H1 (cell line): Measurements from ENCODE around the gene CRYGB. TPM values are rescaled to one million over a fixed set of nuclear protein-coding genes. Genes with fewer than 3 reads are reported as not detected.

Source experiments
- BRCA1 ChIP-seq: IDR thresholded peaks from 2 replicates; pipeline ENCODE4 v1.6.1; 2012; ENCODE audit warnings: low read depth, low read length, improper control_type of control experiment
- CBX5 ChIP-seq: fragments of 300-800, 300-1000 bp; sonication (generic); IDR thresholded peaks from 2 replicates; pipeline ENCODE4 v1.7.1; 2016; ENCODE audit warnings: antibody characterized with exemption, low read length, low read depth
- FOSL1 ChIP-seq: IDR thresholded peaks from 2 replicates; pipeline ENCODE4 v1.6.1; 2011; ENCODE audit warnings: mild to moderate bottlenecking, low read depth, low read length, moderate library complexity; ENCODE audit not compliant: insufficient read depth
- JUND ChIP-seq: IDR thresholded peaks from 2 replicates; pipeline ENCODE4 v1.6.1; 2011; ENCODE audit warnings: mild to moderate bottlenecking, improper control_type of control experiment, low read length
- MAFK ChIP-seq: IDR thresholded peaks from 2 replicates; pipeline ENCODE4 v1.6.1; 2012; ENCODE audit warnings: low read depth, mild to moderate bottlenecking, improper control_type of control experiment, low read length
- SIN3A ChIP-seq, 2 experiments: IDR thresholded peaks in 1 of 2; conservative IDR thresholded peaks in 1 of 2; 2 replicates each; pipeline ENCODE4 v1.6.1; 2011 to 2012; ENCODE audit warnings: low read length in 2 of 2, improper control_type of control experiment in 1 of 2, low read depth in 1 of 2, mild to moderate bottlenecking in 1 of 2
- SP4 ChIP-seq: IDR thresholded peaks from 2 replicates; pipeline ENCODE4 v1.6.1; 2012; ENCODE audit warnings: low read length, inconsistent platforms
- polyA plus RNA-seq, 7 experiments: library from polyadenylated mRNA; depleted of rRNA in 3 of 7; stranded (reverse) in 5 of 7; unstranded in 2 of 7; fragments of >200 nt in 5 of 7; fragments of 200-250 nt in 2 of 7; gene quantifications; 1 replicate in 5 of 7; 2 replicates in 1 of 7; 4 replicates in 1 of 7; pipeline versions ENCODE4 v1.2.1 to v1.2.3, GENCODE V29; 2011 to 2013; ENCODE audit warnings: missing spikeins in 2 of 7, mixed read lengths in 2 of 7
- total RNA-seq: library from RNA; stranded (reverse); fragmentation: NEBNext Ultra II Directional; extraction: Animal tissue kit (Norgen Biotek cat#: 25700); gene quantifications from 2 replicates; pipeline ENCODE4 v1.2.1, GENCODE V29; 2021
- TF ChIP-seq, protein P1 (sequence below): fragments of 300-600 bp; sonication (generic); IDR thresholded peaks from 2 replicates; pipeline ENCODE4 v1.7.1; 2012; ENCODE audit warnings: low read length, moderate library complexity, mild to moderate bottlenecking, inconsistent platforms; ENCODE audit not compliant: insufficient replicate concordance

Gene CRYGB
- total and polyA plus RNA-seq, 2 of the 8 experiments (the other 6 are each of a cell fraction or from before 2014, with no cell fraction given): 0.38 TPM; not detected in 1

DNA sequence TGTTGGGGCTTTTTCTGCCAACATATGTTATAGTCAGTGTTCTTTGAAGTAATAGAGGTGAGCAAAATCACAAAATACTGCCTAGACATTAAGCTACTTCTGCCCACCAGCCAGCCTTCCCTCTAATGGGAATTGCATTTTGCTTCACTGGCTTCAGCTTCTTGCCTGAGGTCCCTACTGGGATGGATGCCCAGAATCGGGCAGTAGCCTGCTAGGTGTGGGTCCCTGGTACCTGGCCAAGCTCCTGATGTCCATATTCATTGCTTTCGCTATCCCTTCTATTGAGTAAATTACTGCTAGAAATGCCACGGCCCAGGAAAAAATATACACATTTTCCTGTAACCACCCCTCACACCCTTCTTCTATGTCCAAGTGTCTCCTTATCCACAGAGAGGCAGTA is 48.6 kb downstream of the CRYGB start (continued):
- TF ChIP-seq, protein P1, sequence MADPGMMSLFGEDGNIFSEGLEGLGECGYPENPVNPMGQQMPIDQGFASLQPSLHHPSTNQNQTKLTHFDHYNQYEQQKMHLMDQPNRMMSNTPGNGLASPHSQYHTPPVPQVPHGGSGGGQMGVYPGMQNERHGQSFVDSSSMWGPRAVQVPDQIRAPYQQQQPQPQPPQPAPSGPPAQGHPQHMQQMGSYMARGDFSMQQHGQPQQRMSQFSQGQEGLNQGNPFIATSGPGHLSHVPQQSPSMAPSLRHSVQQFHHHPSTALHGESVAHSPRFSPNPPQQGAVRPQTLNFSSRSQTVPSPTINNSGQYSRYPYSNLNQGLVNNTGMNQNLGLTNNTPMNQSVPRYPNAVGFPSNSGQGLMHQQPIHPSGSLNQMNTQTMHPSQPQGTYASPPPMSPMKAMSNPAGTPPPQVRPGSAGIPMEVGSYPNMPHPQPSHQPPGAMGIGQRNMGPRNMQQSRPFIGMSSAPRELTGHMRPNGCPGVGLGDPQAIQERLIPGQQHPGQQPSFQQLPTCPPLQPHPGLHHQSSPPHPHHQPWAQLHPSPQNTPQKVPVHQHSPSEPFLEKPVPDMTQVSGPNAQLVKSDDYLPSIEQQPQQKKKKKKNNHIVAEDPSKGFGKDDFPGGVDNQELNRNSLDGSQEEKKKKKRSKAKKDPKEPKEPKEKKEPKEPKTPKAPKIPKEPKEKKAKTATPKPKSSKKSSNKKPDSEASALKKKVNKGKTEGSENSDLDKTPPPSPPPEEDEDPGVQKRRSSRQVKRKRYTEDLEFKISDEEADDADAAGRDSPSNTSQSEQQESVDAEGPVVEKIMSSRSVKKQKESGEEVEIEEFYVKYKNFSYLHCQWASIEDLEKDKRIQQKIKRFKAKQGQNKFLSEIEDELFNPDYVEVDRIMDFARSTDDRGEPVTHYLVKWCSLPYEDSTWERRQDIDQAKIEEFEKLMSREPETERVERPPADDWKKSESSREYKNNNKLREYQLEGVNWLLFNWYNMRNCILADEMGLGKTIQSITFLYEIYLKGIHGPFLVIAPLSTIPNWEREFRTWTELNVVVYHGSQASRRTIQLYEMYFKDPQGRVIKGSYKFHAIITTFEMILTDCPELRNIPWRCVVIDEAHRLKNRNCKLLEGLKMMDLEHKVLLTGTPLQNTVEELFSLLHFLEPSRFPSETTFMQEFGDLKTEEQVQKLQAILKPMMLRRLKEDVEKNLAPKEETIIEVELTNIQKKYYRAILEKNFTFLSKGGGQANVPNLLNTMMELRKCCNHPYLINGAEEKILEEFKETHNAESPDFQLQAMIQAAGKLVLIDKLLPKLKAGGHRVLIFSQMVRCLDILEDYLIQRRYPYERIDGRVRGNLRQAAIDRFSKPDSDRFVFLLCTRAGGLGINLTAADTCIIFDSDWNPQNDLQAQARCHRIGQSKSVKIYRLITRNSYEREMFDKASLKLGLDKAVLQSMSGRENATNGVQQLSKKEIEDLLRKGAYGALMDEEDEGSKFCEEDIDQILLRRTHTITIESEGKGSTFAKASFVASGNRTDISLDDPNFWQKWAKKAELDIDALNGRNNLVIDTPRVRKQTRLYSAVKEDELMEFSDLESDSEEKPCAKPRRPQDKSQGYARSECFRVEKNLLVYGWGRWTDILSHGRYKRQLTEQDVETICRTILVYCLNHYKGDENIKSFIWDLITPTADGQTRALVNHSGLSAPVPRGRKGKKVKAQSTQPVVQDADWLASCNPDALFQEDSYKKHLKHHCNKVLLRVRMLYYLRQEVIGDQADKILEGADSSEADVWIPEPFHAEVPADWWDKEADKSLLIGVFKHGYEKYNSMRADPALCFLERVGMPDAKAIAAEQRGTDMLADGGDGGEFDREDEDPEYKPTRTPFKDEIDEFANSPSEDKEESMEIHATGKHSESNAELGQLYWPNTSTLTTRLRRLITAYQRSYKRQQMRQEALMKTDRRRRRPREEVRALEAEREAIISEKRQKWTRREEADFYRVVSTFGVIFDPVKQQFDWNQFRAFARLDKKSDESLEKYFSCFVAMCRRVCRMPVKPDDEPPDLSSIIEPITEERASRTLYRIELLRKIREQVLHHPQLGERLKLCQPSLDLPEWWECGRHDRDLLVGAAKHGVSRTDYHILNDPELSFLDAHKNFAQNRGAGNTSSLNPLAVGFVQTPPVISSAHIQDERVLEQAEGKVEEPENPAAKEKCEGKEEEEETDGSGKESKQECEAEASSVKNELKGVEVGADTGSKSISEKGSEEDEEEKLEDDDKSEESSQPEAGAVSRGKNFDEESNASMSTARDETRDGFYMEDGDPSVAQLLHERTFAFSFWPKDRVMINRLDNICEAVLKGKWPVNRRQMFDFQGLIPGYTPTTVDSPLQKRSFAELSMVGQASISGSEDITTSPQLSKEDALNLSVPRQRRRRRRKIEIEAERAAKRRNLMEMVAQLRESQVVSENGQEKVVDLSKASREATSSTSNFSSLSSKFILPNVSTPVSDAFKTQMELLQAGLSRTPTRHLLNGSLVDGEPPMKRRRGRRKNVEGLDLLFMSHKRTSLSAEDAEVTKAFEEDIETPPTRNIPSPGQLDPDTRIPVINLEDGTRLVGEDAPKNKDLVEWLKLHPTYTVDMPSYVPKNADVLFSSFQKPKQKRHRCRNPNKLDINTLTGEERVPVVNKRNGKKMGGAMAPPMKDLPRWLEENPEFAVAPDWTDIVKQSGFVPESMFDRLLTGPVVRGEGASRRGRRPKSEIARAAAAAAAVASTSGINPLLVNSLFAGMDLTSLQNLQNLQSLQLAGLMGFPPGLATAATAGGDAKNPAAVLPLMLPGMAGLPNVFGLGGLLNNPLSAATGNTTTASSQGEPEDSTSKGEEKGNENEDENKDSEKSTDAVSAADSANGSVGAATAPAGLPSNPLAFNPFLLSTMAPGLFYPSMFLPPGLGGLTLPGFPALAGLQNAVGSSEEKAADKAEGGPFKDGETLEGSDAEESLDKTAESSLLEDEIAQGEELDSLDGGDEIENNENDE: no peak
- TF ChIP-seq CBX5 (no peak), MAFK (no peak), SP4 (no peak), BRCA1 (no peak), JUND (no peak), SIN3A (conservative IDR thresholded peaks at IDR 0.05 in 1 of 2, IDR thresholded peaks at IDR 0.05 in 1 of 2; ENCODE audit: low read depth in 1 of 2, low read length in 2 of 2) (no peak), FOSL1 (no peak)
- TF ChIP-seq, all 59 proteins: peak for 0
